ENCODE results near the gene ABCC3. TPM values are rescaled to one million over a fixed set of nuclear protein-coding genes. Genes with fewer than 3 reads are reported as not detected.

Gene ABCC3
- total RNA-seq, 1 experiment from 2014 or later = 0.56 TPM

DNA sequence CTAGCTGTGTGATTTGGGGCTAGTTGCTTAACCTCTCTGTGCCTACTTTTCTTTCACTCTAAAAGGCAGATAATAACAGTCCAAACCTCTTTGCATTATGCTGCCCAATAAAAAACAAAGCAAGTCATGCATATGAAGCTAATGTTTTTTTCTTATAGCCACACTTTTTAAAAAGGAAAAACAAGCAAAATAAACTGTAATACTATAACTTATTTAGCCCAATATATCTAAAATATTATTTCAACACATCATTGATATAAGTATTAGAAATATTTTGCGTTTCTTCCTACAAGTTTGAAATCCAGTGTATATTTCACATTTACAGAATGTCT lies 50.6 kb downstream of the ABCC3 start:
- Histone ChIP-seq H3K27me3 (replicated peaks; ENCODE audit: insufficient read depth, low read depth, low read length, poor library complexity) (no peaks in the 10 kb centered on the region), H3K36me3 (ENCODE audit: insufficient read depth, low read length, poor library complexity, severe bottlenecking) (no peaks in the 10 kb centered on the region), H3K4me1 (ENCODE audit: insufficient read depth, low read length, poor library complexity, severe bottlenecking) (peaks cover 8% of the 10 kb centered on the region), H3K9me3 (ENCODE audit: low read depth, low read length, poor library complexity, severe bottlenecking) (no peaks in the 10 kb centered on the region), H3K4me3 (ENCODE audit: low read depth, low read length, poor library complexity, severe bottlenecking) (no peak overlapping the region), H3K27ac (ENCODE audit: low read depth, low read length, poor library complexity, severe bottlenecking) (no peak overlapping the region)
- ChIA-PET POLR2A (ENCODE audit: low non-redundant PET) (no interaction called here), CTCF (no interaction called here)
- intact Hi-C loops (cut with micrococcal nuclease; ENCODE audit: unreplicated experiment) = no loop called here
- TF ChIP-seq CTCF (conservative IDR thresholded peaks at IDR 0.05; ENCODE audit: low read depth, low read length) (no peak), EZH2 (IDR thresholded peaks at IDR 0.05; ENCODE audit: borderline replicate concordance, low read depth, low read length, poor library complexity, severe bottlenecking) (no peak)
- BruUV-seq (replicated peaks) = no TSS peak
- DNase-seq (ENCODE audit: low spot score) = no peak

DNA sequence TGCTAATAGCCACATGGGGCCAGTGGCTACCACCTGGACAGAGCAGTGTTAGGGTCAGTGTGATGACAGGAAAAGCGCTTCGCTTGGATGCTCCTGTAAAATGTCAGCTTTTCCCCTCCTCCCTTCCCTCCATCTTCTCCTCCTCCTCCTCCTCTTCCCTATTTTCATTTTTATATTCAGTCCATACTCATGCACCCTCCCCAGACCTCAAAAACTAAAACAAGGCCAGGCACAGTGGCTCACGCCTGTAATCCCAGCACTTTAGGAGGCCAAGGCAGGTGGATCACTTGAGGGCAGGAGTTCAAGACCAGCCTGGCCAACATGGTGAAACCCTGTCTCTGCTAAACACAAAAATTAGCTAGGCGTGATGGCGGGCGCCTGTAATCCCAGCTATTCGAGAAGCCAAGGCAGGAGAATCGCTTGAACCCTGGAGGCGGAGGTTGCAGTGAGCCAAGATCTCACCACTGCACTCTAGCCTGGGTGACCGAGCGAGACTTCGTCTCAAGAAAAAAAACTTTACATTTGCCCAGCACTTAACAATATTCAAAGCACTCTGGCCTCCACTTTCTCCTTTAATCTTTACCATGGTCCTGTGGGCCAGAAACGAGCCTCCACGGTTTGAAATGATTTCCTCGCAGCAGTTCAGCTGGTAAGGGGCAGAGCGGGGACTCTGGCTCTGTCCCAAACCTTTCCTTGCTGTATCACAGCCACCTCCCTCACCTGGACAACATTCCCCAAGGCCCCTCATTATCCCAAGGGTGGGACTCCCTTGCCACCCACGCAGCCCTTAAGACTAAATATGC lies 51.2 kb downstream of the ABCC3 start:
- Histone ChIP-seq H3K4me3 (ENCODE audit: low read depth, low read length, poor library complexity, severe bottlenecking) (no peak overlapping the region), H3K36me3 (ENCODE audit: insufficient read depth, low read length, poor library complexity, severe bottlenecking) (no peaks in the 10 kb centered on the region), H3K4me1 (ENCODE audit: insufficient read depth, low read length, poor library complexity, severe bottlenecking) (peaks cover 8% of the 10 kb centered on the region), H3K27me3 (replicated peaks; ENCODE audit: insufficient read depth, low read depth, low read length, poor library complexity) (no peaks in the 10 kb centered on the region), H3K9me3 (ENCODE audit: low read depth, low read length, poor library complexity, severe bottlenecking) (no peaks in the 10 kb centered on the region), H3K27ac (ENCODE audit: low read depth, low read length, poor library complexity, severe bottlenecking) (no peak overlapping the region)
- intact Hi-C loops (cut with micrococcal nuclease; ENCODE audit: unreplicated experiment) = no loop called here
- ChIA-PET CTCF (no interaction called here), POLR2A (ENCODE audit: low non-redundant PET) (no interaction called here)
- BruUV-seq (replicated peaks) = no TSS peak
- TF ChIP-seq CTCF (conservative IDR thresholded peaks at IDR 0.05; ENCODE audit: low read depth, low read length) = no peak
- TF ChIP-seq EZH2 (IDR thresholded peaks at IDR 0.05; ENCODE audit: borderline replicate concordance, low read depth, low read length, poor library complexity, severe bottlenecking) = no peak
- DNase-seq (ENCODE audit: low spot score) = no peak

DNA sequence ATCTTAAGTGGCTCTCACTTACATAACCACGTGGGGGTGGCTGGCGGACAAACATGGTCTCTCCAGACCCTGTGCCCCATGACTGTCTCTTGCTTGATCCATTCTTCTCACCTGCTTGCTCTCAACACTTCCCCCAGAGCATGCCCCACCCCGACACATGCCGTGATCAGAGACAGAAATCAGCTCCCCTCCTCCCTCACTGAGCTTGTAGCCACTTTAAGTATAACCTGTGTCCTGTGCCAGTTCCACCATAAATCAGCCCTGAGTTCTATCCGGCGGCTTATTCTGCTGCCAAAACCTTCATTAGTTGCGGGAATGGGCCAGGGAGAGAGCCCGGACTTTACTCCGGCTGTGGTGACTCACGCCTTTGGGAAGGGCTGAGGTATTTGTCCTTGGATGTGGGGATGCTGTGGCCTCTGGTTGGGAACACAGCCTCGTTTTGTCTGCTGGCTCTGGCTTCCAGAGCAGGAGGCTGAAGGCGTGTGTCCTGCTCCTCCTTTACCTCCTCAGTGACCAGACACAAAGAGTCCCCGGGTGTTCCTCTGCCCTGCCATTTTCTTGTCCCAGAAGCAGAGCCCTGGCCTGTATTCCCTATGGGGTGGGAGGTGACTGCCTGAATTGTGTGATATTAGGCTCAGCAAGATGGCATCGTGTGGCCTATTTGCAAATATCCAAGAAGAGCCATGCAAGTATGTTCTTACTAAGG lies 52.0 kb downstream of the ABCC3 start:
- no TSS peak for BruUV-seq (replicated peaks)
- H3K27ac ChIP-seq (ENCODE audit: low read depth, low read length, poor library complexity, severe bottlenecking) = no peak overlapping the region

More for the DNA sequence above, 52.0 kb downstream of the ABCC3 start:
- intact Hi-C loops (cut with micrococcal nuclease; ENCODE audit: unreplicated experiment) = no loop called here
- ChIA-PET POLR2A (ENCODE audit: low non-redundant PET) (no interaction called here), CTCF (interaction anchor here (0.7 kb wide), 1 partner anchor 61 kb away, joined by 3 read pairs; no protein-coding TSS in a partner anchor)
- no peaks in the 10 kb centered on the region for H3K36me3 ChIP-seq (ENCODE audit: insufficient read depth, low read length, poor library complexity, severe bottlenecking)
- no peaks in the 10 kb centered on the region for H3K9me3 ChIP-seq (ENCODE audit: low read depth, low read length, poor library complexity, severe bottlenecking)
- H3K4me3 ChIP-seq (ENCODE audit: low read depth, low read length, poor library complexity, severe bottlenecking) = no peak overlapping the region
- DNase-seq (ENCODE audit: low spot score) = no peak
- peaks cover under 1% of the 10 kb centered on the region for H3K4me1 ChIP-seq (ENCODE audit: insufficient read depth, low read length, poor library complexity, severe bottlenecking)
- TF ChIP-seq CTCF (conservative IDR thresholded peaks at IDR 0.05; ENCODE audit: low read depth, low read length) (no peak), EZH2 (IDR thresholded peaks at IDR 0.05; ENCODE audit: borderline replicate concordance, low read depth, low read length, poor library complexity, severe bottlenecking) (no peak)
- no peaks in the 10 kb centered on the region for H3K27me3 ChIP-seq (replicated peaks; ENCODE audit: insufficient read depth, low read depth, low read length, poor library complexity)

All from A673 (cell line).